Measurements from ENCODE around the gene RCAN2.

RCAN2 gene

GRCh38 chr6:46491628-46492547, 639 bp upstream of the RCAN2 start:
- no peak for DNase-seq (ENCODE audit: low spot score)

GRCh38 chr6:46490425-46491200, 636 bp downstream of the RCAN2 start:
- DNase-seq (ENCODE audit: low spot score), result no peak

GRCh38 chr6:46486181-46486580, 5.1 kb downstream of the RCAN2 start:
- no peak for DNase-seq (ENCODE audit: low spot score)

- no peak for DNase-seq (ENCODE audit: low spot score)
These were observed 7.0 kb downstream of the RCAN2 start for GRCh38 chr6:46484081-46484820.

GRCh38 chr6:46476301-46476700, 14.9 kb downstream of the RCAN2 start:
- DNase-seq (ENCODE audit: low spot score), result no peak

- no peak for DNase-seq (ENCODE audit: low spot score)
These were observed 17.4 kb downstream of the RCAN2 start for GRCh38 chr6:46473881-46474280.

- DNase-seq (ENCODE audit: low spot score), result no peak
These were observed 19.0 kb downstream of the RCAN2 start for GRCh38 chr6:46472243-46472642.

- no peak for DNase-seq (ENCODE audit: low spot score)
These were observed 22.2 kb downstream of the RCAN2 start for GRCh38 chr6:46469021-46469420.

GRCh38 chr6:46468403-46469010, 22.7 kb downstream of the RCAN2 start:
- no peak for DNase-seq (ENCODE audit: low spot score)

GRCh38 chr6:46466570-46466969, 24.7 kb downstream of the RCAN2 start:
- no peak for DNase-seq (ENCODE audit: low spot score)

- no peak for DNase-seq (ENCODE audit: low spot score)
These were observed 25.7 kb downstream of the RCAN2 start for GRCh38 chr6:46465294-46466165.

- DNase-seq (ENCODE audit: low spot score), result no peak
These were observed 35.0 kb downstream of the RCAN2 start for GRCh38 chr6:46456297-46456696.

GRCh38 chr6:46454691-46455090, 36.6 kb downstream of the RCAN2 start:
- DNase-seq (ENCODE audit: low spot score), result no peak

GRCh38 chr6:46453741-46454316, 37.4 kb downstream of the RCAN2 start:
- no peak for DNase-seq (ENCODE audit: low spot score)

GRCh38 chr6:46453216-46453615, 38.0 kb downstream of the RCAN2 start:
- no peak for DNase-seq (ENCODE audit: low spot score)

- no peak for DNase-seq (ENCODE audit: low spot score)
These were observed 38.8 kb downstream of the RCAN2 start for GRCh38 chr6:46452312-46452917.

- no peak for DNase-seq (ENCODE audit: low spot score)
These were observed 39.9 kb downstream of the RCAN2 start for GRCh38 chr6:46451343-46451742.

- DNase-seq (ENCODE audit: low spot score), result no peak
These were observed 46.3 kb downstream of the RCAN2 start for GRCh38 chr6:46444772-46445454.

- no peak for DNase-seq (ENCODE audit: low spot score)
These were observed 47.6 kb downstream of the RCAN2 start for GRCh38 chr6:46443623-46444022.

- no peak for DNase-seq (ENCODE audit: low spot score)
These were observed 50.6 kb downstream of the RCAN2 start for GRCh38 chr6:46440641-46441040.
